Measurements from ENCODE around the gene ARPC4.

The ARPC4 gene

DNA sequence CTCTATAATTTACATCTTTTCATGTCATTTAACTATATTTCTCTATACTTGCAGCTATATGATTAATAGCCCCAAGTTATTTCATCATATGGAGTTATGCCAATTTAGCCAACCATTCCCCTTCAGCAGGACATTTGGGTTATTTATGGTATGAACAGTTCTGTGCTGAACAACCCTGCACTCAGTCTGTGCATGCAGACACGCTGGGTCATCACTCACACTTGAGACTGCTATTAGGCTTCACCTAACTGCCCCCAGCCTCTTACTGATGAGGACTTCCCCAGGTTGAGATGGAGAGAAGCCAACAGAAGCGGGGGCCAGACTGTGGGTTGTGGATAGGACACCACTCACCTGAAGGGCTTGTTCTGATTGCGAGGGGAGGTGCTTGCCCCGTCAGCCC lies 7.9 kb upstream of the ARPC4 start:
- Histone ChIP-seq H3K27me3 (ENCODE audit: control insufficient read depth, insufficient read depth, low read length) (no peaks in the 10 kb centered on the region), H3K9ac (ENCODE audit: low read depth, low read length) (no peak overlapping the region), H3K4me3 (ENCODE audit: low read depth, low read length) (no peak overlapping the region), H3K4me1 (ENCODE audit: control insufficient read depth, insufficient read depth, low read length) (no peaks in the 10 kb centered on the region), H3K9me3 (ENCODE audit: control insufficient read depth, insufficient read depth, low read length) (no peaks in the 10 kb centered on the region), H3K36me3 (ENCODE audit: control insufficient read depth, insufficient read depth, low read length) (peaks cover 26% of the 10 kb centered on the region)

DNA sequence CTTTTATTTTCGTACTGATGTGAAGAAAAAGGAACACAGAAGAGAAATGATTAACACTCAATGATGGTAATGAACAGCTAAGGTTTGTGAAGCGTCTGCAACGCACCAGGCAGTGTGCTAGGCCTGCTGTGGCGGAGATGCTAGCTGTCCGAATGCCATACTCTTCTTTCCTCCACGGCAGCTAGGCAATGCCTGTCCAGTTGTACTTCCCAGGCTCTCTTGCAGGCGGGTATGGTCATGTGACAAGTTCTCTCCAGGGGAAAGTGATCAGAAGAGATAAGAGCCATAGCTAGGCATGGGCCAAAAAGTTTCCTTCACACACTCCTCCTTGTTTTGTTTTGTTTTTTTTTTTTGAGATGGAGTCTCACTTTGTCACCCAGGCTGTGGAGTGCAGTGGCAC lies 7.3 kb upstream of the ARPC4 start:
- H3K36me3 ChIP-seq (ENCODE audit: control insufficient read depth, insufficient read depth, low read length): peaks cover 28% of the 10 kb centered on the region

DNA sequence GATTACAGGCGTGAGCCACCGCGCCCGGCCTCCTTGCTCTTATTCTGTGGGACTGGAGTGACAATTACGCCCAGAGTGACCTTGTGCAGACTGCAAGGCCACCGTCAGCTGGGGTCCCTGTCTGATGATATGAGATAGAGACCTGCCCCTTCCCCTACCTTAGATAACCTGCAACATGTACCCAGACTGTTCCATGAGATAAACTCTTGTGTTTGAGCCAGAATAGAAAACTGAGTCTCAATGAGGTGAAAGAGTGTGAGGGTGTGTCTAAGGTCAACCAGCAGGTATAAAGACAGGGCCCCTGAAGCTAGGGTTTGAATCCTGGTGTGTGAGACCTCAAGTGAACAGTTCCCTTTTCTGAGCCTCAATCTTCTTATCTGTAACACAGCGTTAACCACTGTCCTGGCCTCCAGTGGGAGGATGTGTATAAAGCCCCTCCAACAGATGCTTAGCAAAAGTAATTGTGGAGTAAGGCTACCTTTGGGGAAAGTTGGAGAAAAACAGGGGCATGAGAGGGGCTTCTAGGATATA lies 6.6 kb upstream of the ARPC4 start:
- Histone ChIP-seq H3K27me3 (ENCODE audit: control insufficient read depth, insufficient read depth, low read length) (no peaks in the 10 kb centered on the region), H3K4me3 (ENCODE audit: low read depth, low read length) (no peak overlapping the region), H3K36me3 (ENCODE audit: control insufficient read depth, insufficient read depth, low read length) (peaks cover 27% of the 10 kb centered on the region), H3K4me1 (ENCODE audit: control insufficient read depth, insufficient read depth, low read length) (no peaks in the 10 kb centered on the region), H3K9ac (ENCODE audit: low read depth, low read length) (no peak overlapping the region), H3K9me3 (ENCODE audit: control insufficient read depth, insufficient read depth, low read length) (no peaks in the 10 kb centered on the region)

More for the DNA sequence above, 7.3 kb upstream of the ARPC4 start:
- no peak overlapping the region for H3K9ac ChIP-seq (ENCODE audit: low read depth, low read length)
- H3K4me1 ChIP-seq (ENCODE audit: control insufficient read depth, insufficient read depth, low read length): no peaks in the 10 kb centered on the region
- no peaks in the 10 kb centered on the region for H3K9me3 ChIP-seq (ENCODE audit: control insufficient read depth, insufficient read depth, low read length)
- H3K27me3 ChIP-seq (ENCODE audit: control insufficient read depth, insufficient read depth, low read length): no peaks in the 10 kb centered on the region
- H3K4me3 ChIP-seq (ENCODE audit: low read depth, low read length): no peak overlapping the region

DNA sequence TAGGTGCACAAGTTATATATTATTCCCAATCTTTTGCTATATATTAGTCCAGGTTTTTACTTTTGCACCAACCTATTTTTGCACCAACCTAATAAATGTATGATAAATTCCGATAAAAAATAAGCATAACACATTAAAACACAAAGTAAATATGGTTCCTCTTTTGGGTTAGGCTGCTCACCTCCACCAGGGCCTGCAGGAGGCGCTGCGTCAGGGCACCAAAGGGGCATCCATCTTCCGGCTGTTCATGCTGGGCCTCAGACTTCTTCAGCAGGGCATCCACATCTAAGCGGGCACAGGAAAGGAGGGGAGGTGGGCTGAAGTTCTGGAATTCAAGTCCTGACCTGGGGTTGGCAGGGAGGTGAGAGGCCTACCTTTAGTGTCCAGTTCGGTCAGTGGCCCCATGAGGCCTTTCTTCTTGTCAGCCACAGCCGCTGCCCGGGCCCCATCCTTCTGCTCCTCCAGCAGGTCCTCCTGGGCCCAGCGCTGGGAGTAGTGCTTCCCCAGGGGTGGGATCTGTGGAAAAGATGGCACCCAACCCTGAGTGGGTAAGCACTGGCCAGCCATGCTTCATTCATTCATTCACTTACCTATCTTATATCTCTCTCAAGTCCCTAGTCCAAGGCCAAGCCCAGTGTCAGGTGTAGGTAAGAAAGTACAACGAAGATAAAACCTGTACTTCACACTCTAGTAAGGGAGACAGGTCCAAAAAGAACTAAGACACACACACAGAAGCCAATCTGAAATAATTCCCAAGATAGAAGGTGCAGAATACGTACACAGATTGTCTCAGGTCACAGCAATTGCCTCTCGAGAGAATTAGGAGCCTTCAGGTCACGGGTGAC lies 5.8 kb upstream of the ARPC4 start:
- Histone ChIP-seq H3K4me3 (ENCODE audit: low read depth, low read length) (no peak overlapping the region), H3K27me3 (ENCODE audit: control insufficient read depth, insufficient read depth, low read length) (no peaks in the 10 kb centered on the region), H3K4me1 (ENCODE audit: control insufficient read depth, insufficient read depth, low read length) (no peaks in the 10 kb centered on the region), H3K9me3 (ENCODE audit: control insufficient read depth, insufficient read depth, low read length) (no peaks in the 10 kb centered on the region), H3K36me3 (ENCODE audit: control insufficient read depth, insufficient read depth, low read length) (peaks cover 27% of the 10 kb centered on the region), H3K9ac (ENCODE audit: low read depth, low read length) (no peak overlapping the region)

DNA sequence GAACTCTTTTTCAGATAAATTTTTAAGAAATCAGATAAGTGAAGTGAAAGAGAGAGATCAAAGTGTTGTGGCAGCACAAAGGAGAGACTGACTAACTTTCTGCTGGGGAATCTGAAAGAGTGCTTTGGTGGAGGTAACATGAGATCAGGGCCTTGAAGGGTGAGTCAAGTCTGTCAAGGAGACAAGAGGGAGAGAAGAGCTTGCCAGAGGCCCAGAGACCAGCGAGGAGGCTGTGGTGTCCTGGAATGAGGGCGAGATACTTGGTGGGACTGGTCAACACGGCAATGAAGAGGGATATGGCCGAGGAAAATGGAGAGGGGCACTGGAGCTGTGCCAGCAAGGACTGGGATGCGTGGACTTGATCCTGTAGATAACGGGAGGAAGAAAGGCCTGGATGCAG lies 5.2 kb upstream of the ARPC4 start:
- H3K27me3 ChIP-seq (ENCODE audit: control insufficient read depth, insufficient read depth, low read length): no peaks in the 10 kb centered on the region
- no peak overlapping the region for H3K4me3 ChIP-seq (ENCODE audit: low read depth, low read length)
- H3K9me3 ChIP-seq (ENCODE audit: control insufficient read depth, insufficient read depth, low read length): no peaks in the 10 kb centered on the region
- no peaks in the 10 kb centered on the region for H3K4me1 ChIP-seq (ENCODE audit: control insufficient read depth, insufficient read depth, low read length)
- no peak overlapping the region for H3K9ac ChIP-seq (ENCODE audit: low read depth, low read length)
- H3K36me3 ChIP-seq (ENCODE audit: control insufficient read depth, insufficient read depth, low read length): peaks cover 27% of the 10 kb centered on the region

DNA sequence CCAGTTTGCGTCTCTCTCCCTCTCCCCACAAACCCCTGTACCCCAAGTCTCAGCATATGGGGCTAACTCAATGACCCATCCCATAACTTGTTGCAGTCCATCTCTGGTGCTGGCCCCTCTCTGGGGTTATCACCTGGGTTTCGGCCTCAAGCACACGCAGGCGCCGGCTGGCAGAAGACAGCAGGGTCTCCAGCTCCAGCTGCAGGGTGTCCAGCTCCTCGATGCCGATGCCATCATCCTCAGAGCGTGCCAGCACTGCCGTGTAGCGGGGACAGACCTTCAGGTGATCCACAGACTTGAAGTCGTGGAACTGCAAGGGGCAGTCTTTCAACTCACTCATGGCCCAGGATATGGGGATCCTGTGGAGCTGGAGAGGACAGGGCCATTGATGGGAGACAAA lies 1.8 kb upstream of the ARPC4 start:
- H3K36me3 ChIP-seq (ENCODE audit: control insufficient read depth, insufficient read depth, low read length): peaks cover 20% of the 10 kb centered on the region
- no peak overlapping the region for H3K4me3 ChIP-seq (ENCODE audit: low read depth, low read length)
- H3K9me3 ChIP-seq (ENCODE audit: control insufficient read depth, insufficient read depth, low read length): no peaks in the 10 kb centered on the region
- no peaks in the 10 kb centered on the region for H3K27me3 ChIP-seq (ENCODE audit: control insufficient read depth, insufficient read depth, low read length)
- no peaks in the 10 kb centered on the region for H3K4me1 ChIP-seq (ENCODE audit: control insufficient read depth, insufficient read depth, low read length)
- H3K9ac ChIP-seq (ENCODE audit: low read depth, low read length): no peak overlapping the region

DNA sequence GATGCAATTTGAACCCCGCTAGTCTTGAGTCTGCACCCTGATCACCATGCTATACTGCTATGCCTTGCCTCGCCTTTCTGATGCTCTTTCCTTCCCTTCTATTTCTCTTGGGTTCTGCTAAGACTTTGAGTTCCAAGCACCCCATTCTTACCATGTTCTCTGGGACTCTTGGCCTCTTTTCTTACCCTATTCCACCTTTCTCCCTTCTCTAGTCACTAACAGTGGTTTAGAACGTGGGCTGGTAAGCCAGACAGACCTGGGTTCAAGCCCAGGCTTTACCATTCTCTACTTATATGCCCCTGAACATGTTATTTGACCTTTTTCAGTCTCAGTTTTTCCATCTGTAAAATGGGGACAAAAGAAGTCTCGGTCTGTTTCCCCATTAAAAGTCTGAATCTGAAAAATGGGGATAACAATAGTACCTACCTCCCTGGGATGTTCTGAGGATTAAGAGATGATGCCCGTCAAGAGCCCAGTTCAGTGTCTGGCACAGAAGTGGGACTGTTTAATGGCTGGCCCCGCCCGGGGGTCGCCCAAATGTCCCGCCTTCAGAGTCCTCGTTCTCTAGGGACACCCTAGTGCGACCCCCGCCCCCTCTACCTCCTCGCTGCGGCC lies 985 bp upstream of the ARPC4 start:
- no peaks in the 10 kb centered on the region for H3K9me3 ChIP-seq (ENCODE audit: control insufficient read depth, insufficient read depth, low read length)
- peaks cover 20% of the 10 kb centered on the region for H3K36me3 ChIP-seq (ENCODE audit: control insufficient read depth, insufficient read depth, low read length)
- peak overlapping the region; percentile 100 for H3K9ac ChIP-seq (ENCODE audit: low read depth, low read length)
- no peaks in the 10 kb centered on the region for H3K4me1 ChIP-seq (ENCODE audit: control insufficient read depth, insufficient read depth, low read length)
- no peaks in the 10 kb centered on the region for H3K27me3 ChIP-seq (ENCODE audit: control insufficient read depth, insufficient read depth, low read length)
- peak overlapping the region; percentile 99 for H3K4me3 ChIP-seq (ENCODE audit: low read depth, low read length)

DNA sequence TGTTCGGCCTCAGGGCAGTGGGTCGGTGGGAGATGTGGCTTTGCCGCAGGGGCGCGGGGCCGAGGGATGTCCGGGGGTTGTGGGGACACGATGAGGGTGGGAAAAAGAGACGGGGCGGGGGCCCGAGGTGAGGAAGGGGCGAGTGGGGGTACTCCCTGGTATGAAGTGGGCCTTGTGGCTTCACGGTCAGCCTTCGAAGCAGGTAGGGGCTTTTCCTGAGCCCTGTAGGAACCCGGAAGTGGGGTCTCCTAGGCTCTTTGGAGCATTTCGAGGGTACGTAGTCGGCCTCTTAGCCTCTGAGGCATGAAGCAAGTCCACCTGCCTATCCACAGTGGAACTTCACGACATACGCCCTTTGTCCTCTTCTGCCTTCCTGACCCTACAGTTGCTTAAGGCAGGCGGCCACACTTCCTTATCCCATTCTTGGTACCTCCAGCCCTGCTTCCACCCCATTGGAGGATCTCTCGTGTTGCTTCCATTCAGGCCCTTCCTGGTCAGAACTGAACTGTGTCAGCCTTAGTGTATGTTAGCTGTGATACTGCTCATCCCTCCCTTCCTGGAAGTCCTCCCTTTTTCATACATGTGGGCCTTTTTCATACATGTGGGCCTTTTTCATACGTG lies 389 bp downstream of the ARPC4 start:
- Histone ChIP-seq H3K9ac (ENCODE audit: low read depth, low read length) (peak overlapping the region; percentile 100), H3K4me3 (ENCODE audit: low read depth, low read length) (peak overlapping the region; percentile 99), H3K27me3 (ENCODE audit: control insufficient read depth, insufficient read depth, low read length) (no peaks in the 10 kb centered on the region), H3K4me1 (ENCODE audit: control insufficient read depth, insufficient read depth, low read length) (no peaks in the 10 kb centered on the region), H3K36me3 (ENCODE audit: control insufficient read depth, insufficient read depth, low read length) (peaks cover 18% of the 10 kb centered on the region), H3K9me3 (ENCODE audit: control insufficient read depth, insufficient read depth, low read length) (no peaks in the 10 kb centered on the region)

DNA sequence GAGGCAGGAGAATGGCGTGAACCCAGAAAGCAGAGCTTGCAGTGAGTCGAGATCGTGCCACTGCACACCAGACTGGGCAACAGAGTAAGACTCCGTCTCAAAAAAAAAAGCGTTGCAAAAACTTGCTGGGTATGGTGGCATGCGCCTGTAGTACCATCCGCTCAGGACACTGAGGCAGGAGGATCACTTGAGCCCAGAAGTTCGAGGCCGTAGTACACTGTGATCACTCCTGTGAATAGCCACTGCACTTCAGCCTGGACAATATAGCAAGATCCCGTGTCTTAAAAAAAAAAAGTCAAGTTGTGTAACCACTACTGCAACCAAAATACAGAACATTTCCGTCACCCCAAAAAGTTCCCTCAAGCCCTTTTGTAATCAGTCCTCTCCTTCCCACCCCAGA lies 1.5 kb downstream of the ARPC4 start:
- no peaks in the 10 kb centered on the region for H3K9me3 ChIP-seq (ENCODE audit: control insufficient read depth, insufficient read depth, low read length)
- H3K27me3 ChIP-seq (ENCODE audit: control insufficient read depth, insufficient read depth, low read length): no peaks in the 10 kb centered on the region
- H3K4me1 ChIP-seq (ENCODE audit: control insufficient read depth, insufficient read depth, low read length): no peaks in the 10 kb centered on the region
- H3K36me3 ChIP-seq (ENCODE audit: control insufficient read depth, insufficient read depth, low read length): peaks cover 15% of the 10 kb centered on the region
- no peak overlapping the region for H3K9ac ChIP-seq (ENCODE audit: low read depth, low read length)
- no peak overlapping the region for H3K4me3 ChIP-seq (ENCODE audit: low read depth, low read length)

DNA sequence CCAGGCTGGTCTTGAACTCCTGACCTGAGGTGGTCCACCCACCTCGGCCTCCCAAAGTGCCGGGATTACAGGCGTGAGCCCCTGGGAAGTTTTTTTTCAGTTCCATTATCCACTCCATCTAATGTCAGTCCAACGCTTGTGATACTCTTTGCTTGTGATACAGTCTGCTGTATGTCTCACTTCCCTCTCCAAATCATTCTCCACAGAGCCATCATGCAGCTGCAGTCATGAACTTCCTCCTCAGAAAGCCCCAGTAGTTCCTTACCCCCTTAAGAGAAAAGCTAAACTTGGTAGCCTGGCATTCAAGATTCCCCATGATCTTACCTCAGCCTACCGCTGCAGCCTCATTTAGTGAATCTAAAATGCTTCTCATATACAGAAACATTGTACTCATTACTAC lies 2.3 kb downstream of the ARPC4 start:
- Histone ChIP-seq H3K4me1 (ENCODE audit: control insufficient read depth, insufficient read depth, low read length) (no peaks in the 10 kb centered on the region), H3K9ac (ENCODE audit: low read depth, low read length) (no peak overlapping the region), H3K36me3 (ENCODE audit: control insufficient read depth, insufficient read depth, low read length) (peaks cover 18% of the 10 kb centered on the region), H3K4me3 (ENCODE audit: low read depth, low read length) (no peak overlapping the region), H3K9me3 (ENCODE audit: control insufficient read depth, insufficient read depth, low read length) (no peaks in the 10 kb centered on the region), H3K27me3 (ENCODE audit: control insufficient read depth, insufficient read depth, low read length) (no peaks in the 10 kb centered on the region)

DNA sequence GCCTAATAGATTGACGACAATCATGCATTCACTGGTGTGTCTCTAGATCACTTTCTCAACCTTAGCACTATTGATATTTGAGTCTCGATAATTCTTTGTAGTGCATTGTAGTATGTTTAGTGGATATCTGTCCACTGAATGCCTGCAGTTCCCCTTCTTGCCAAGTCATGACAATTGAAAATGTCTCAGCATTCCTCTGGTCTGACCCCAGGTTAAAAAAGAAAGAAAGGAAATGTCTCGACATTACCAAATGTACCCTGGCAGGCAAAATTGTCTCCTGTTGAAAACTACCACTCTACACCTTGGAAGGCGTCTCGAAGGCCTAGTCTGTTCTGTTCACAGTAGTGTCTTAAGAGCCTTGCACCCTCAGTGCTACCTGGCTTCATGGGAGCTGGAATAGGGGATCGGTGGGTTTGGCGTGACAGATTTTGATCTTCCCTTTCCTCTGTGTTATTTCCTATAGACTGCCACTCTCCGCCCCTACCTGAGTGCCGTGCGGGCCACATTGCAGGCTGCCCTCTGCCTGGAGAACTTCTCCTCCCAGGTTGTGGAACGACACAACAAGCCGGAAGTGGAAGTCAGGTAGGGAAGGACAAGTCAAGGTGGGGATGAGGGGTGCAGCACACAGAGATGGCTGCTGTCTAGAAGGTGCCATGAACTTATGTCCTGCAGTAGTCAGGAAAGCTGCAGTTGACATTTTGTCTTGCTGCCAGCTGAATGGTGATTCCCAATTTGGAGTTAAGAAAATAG lies 4.5 kb downstream of the ARPC4 start:
- Histone ChIP-seq H3K9ac (ENCODE audit: low read depth, low read length) (no peak overlapping the region), H3K27me3 (ENCODE audit: control insufficient read depth, insufficient read depth, low read length) (no peaks in the 10 kb centered on the region), H3K9me3 (ENCODE audit: control insufficient read depth, insufficient read depth, low read length) (no peaks in the 10 kb centered on the region), H3K4me3 (ENCODE audit: low read depth, low read length) (no peak overlapping the region), H3K36me3 (ENCODE audit: control insufficient read depth, insufficient read depth, low read length) (peaks cover 29% of the 10 kb centered on the region), H3K4me1 (ENCODE audit: control insufficient read depth, insufficient read depth, low read length) (no peaks in the 10 kb centered on the region)
